Limb (tissue), 2 donors: ENCODE measurements around the gene PIM3.
"Not testable (repeated sequence)": the region's sequence is repeated elsewhere in the genome, so short reads cannot be mapped to it uniquely, and the experiment has no call there.

Experiments
- DNase-seq, 2 donors: peaks; one replicate each; pipeline ENCODE4 v3.0.0-alpha.2; 2016; ENCODE audit errors: extremely low spot score in 2 of 2

Gene PIM3

GRCh38 chr22:49983148-49984042, 22.8 kb downstream of the PIM3 start:
- DNase-seq = peak in 1 of 2 donors; percentile 50

GRCh38 chr22:49986325-49986724, 25.8 kb downstream of the PIM3 start:
- no peak for DNase-seq

GRCh38 chr22:49989826-49990225, 29.3 kb downstream of the PIM3 start:
- DNase-seq = not testable (repeated sequence)

- DNase-seq = no peak
Observed at GRCh38 chr22:49991167-49991566, 30.6 kb downstream of the PIM3 start.

- no peak for DNase-seq
Observed at GRCh38 chr22:49991907-49992533, 31.4 kb downstream of the PIM3 start.

- peak in 1 of 2 donors; percentile 39 for DNase-seq
Observed at GRCh38 chr22:49992921-49993648, 32.5 kb downstream of the PIM3 start.

- DNase-seq = peak in 1 of 2 donors; percentile 22
Observed at GRCh38 chr22:49993649-49994360, 33.2 kb downstream of the PIM3 start.

- DNase-seq = no peak
Observed at GRCh38 chr22:49994361-49995040, 33.9 kb downstream of the PIM3 start.

GRCh38 chr22:49995041-49995360, 34.4 kb downstream of the PIM3 start:
- DNase-seq = no peak

- no peak for DNase-seq
Observed at GRCh38 chr22:49995361-49996118, 35.0 kb downstream of the PIM3 start.

- no peak for DNase-seq
Observed at GRCh38 chr22:49996119-49996517, 35.5 kb downstream of the PIM3 start.

GRCh38 chr22:49996518-49997250, 36.1 kb downstream of the PIM3 start:
- DNase-seq = peak in 1 of 2 donors; percentile 23

- no peak for DNase-seq
Observed at GRCh38 chr22:49997251-49997599, 36.7 kb downstream of the PIM3 start.

GRCh38 chr22:49997932-49998717, 37.6 kb downstream of the PIM3 start:
- DNase-seq = no peak

GRCh38 chr22:49998718-49999062, 38.1 kb downstream of the PIM3 start:
- DNase-seq = no peak

- peak in 1 of 2 donors; percentile 56 for DNase-seq
Observed at GRCh38 chr22:49999063-49999945, 38.7 kb downstream of the PIM3 start.

- peak in 1 of 2 donors; percentile 26 for DNase-seq
Observed at GRCh38 chr22:49999946-50000586, 39.5 kb downstream of the PIM3 start.
